GM18867 (cell line): ENCODE results near the gene MYOCD.

Source experiments
- ATAC-seq: cut with Tn5 transposase; IDR thresholded peaks from one replicate; pipeline ENCODE4 v1.9.1; 2021; ENCODE audit warnings: mild to moderate bottlenecking, moderate library complexity; ENCODE audit not compliant: unreplicated experiment

MYOCD gene

DNA sequence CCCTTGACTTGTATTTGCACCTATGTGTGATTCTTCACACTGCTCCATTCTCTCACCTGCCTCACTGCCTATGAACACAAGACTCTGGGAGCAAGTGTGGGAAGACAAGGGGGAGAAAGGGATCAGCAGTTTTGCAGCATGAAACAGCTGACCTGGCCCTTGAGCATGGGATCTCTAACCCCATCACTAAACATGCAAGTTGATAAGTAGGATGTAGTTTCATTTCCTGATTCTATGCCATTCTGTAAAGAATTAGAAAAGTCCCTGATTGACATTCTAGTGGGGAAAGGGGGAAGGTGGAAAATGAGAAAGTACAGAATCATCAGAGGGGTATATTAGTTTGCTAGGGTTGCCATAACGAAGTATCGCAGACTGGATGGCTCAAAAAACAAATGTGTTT, 25.3 kb upstream of the MYOCD start:
- ATAC-seq: no peak

DNA sequence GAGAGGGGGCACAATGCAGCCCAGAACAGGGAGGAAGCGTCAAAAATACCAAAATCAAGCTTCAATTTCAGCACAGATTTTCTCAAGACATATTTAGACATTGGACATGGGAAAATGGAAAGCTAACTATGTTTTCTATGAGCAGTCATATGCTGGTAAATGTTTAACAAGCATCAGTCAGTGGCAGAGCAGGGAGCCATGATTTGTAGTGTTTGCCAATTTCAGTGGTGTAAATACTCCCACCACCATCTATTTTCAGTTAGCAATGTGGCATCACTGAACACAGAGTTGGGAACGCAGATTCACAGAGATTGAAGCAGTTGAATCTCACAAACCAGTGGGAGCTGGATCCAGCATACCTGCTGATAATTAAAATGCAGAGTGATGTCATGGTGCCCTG, 24.6 kb upstream of the MYOCD start:
- ATAC-seq: no peak

DNA sequence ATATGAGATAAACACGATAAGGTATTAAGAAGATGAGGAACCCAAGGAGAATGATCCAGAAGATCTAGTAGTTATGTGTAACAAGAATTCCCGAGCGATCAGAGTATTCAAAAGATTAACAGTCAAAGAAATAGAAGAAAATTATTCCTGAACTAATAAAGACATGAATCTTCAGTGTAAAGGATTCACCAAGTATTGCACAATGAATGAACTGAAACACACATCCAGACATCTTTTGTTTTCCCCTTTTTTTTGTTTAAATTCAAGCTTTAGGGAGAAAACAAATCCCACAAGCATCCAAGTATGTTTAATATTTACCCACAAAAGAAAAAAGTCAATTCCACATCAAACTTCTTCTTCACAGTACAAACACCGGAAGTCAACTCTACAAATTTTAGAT, 23.7 kb upstream of the MYOCD start:
- no peak for ATAC-seq

DNA sequence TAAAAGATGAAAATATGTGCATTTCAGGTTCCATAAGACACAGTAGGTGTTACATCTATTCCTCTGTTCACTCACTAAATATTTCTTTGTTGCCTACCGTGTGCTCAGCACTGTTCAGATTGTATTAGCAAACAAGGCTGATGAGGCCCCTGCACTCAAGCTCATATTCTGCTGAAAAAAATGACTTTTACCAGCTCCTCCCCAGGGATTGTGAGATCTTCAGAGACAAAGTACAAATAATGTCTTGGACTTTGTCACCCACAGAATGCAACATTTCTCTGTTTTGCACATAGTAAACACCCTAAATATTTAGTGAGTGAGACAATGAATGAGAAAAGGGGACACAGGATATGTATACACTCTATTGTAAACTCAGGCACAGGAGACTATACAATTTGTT, 21.9 kb upstream of the MYOCD start:
- no peak for ATAC-seq

DNA sequence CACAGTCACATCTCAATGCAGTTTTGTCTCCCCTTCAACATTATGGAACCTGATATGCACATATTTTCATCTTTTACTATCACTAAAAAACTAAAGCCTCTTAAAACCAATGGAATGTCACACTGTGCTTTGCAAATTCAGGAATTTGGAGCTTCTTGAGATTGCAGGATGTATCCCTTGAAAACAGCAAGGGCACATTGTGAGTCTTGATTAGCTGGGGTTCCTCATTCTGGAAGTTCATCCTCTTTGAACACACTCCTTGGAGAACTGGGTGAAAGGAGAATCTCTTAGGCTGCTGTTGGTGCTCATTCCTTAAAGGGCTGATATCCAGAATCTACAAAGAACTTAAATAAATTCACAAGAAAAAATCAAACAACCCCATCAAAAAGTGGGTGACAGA, 21.1 kb upstream of the MYOCD start:
- ATAC-seq: no peak

DNA sequence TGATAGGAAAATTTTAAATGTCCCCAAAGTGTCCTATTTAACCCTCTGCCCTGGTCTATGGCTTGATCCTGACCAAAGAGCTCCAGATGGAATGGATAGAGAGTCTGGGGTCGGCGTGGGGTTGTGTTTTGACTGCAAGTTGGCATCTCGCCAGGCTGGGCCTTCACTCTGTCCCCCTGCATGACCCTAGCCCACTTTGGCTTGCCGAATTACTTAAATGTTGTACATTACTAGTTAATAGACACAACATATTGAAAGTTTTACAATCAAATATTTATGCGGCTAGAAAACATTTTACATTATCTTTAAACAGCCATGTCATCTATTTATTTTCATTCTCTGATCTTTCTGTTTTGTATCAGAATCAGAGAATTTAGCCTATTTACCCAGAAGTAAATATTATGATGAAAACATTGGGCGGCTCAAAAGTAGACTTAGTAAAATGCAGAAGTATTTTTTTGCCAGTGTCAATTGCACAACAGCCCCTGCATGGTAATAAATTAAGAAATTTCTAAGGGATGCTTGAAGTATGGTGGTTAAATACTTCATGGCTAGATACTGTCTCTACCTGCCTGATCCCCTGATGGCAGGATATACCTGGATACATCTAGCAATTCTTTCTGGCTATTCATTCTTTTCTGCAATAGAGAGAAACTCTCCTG, 18.8 kb upstream of the MYOCD start:
- no peak for ATAC-seq

DNA sequence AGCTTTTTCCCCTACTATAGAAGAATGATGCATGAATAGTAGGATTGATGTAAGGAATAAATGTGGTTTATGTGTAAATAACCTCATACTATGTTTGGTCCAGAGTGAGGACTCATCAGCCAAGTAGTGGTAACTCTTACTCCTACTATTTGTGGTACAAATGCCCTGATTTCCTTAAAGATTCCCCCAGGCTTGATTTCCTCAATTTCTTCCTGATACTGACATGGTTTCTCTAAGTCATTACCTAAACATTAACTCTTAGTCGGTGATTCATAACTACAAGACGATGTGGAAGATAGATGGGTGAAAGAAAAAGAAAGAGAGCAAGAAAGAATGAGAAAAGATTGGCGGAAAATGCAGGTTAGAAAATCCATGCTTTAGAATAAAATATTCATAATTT, 17.2 kb upstream of the MYOCD start:
- no peak for ATAC-seq

DNA sequence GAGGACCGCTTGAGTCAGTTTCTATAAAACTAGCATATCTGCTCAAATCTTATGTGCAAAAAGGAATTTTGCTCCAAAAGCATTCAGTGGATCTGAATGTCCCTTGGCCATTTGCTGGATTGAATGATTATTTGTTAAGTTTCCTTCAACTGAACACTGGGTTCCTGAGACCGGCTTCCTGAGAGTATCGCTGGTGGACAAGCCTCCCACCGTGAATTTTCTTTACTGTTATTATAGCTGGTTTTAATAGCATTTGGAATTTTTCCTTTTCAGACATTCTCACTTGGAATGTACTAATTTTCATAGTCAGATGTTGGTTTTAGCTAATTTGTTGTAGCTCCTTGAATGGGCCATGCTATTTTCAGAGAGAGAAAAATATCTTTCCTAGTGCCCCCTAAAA, 9.8 kb upstream of the MYOCD start:
- no peak for ATAC-seq

DNA sequence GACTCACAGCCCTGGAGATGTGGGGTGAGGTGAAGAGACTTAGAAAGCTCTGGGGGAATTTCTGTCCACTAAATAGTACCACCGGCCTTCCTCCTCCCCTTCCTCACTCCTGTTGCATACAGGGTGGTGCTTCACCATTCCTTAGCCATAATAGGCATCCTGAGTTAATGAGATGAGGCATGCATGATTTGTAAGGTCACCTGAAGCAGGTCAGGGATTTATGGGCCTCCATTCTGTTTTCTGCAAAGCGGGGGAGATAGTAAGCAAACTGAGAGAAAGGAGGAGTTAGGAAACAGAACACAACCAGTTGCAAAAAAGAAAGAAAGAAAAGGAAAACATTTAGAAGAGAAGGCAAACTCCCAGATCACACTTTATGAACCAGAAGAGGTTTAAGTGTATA, 9.3 kb upstream of the MYOCD start:
- ATAC-seq: no peak

DNA sequence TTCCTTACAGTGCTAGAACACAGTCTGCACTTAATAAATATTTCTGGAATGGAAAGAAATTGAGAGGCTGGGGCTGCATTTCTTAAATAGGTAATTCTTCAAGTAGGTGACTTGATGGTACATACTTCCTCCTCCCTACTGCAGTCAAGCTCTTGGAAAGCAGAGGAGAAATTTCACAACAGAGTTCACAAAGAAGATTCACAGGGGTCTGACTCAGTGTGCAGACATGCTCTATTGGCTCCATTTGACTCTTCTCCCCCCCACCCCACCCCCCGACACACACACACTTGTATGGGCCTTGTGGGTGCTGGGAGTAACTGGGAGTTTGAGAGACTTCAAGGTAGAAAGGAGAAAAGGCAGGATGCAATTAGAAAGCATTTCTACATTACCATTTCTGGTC, 6.2 kb upstream of the MYOCD start:
- no peak for ATAC-seq

DNA sequence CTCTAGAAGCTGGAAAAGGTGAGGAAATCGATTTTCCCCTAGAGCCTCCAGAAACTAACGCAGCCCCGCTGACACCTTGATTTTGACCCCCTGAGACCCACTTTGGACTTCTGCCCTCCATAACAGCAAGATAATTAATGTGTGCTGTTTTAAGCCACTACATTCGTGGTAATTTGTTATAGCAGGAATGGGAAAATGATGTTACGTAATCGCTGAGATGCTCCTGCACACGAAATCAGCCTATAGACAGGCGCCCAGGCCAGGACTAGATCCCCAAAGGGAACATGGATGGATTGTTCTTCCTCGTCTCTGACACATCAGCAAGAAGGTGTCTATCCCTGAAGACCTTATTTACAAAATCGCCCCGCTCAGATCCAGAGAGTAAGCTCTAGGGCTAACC, 1.4 kb upstream of the MYOCD start:
- ATAC-seq: no peak

DNA sequence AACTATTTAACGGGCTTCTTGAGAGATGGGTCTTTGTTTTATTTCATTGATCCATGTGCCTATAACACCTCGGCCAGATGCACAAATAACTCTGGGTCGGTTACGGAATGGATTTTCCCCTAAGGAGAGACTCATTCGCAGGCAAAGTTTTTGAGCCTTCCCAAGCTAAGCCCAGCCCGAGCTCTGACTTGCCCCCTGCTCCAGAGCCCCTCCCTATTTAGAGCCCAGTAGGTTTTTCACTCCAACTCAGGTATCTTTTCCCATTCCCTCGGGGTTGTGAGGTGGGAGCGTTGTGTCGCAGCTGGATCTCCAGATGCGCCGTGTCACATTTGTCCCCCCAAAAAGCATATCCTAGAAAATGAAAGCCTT, 812 bp upstream of the MYOCD start:
- ATAC-seq: no peak

DNA sequence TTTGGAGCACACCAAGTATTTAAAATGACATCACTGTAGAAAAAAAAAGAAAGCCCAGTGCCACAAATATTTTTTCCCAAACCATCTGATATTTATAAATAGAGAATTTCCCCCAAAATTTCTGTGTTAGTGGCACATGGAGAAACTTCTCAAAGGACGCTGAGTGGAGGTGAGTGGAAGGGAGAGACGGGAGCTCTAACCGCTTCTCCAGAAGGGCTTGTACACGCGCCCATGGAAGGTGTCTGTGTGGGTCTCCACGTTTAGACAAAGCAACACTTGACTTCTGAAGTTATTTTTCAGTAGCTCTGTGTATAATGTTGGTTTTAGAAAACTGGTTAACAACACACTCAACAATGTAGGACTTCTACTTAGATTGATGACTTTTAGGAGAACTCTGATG, 1.0 kb downstream of the MYOCD start:
- ATAC-seq: no peak

DNA sequence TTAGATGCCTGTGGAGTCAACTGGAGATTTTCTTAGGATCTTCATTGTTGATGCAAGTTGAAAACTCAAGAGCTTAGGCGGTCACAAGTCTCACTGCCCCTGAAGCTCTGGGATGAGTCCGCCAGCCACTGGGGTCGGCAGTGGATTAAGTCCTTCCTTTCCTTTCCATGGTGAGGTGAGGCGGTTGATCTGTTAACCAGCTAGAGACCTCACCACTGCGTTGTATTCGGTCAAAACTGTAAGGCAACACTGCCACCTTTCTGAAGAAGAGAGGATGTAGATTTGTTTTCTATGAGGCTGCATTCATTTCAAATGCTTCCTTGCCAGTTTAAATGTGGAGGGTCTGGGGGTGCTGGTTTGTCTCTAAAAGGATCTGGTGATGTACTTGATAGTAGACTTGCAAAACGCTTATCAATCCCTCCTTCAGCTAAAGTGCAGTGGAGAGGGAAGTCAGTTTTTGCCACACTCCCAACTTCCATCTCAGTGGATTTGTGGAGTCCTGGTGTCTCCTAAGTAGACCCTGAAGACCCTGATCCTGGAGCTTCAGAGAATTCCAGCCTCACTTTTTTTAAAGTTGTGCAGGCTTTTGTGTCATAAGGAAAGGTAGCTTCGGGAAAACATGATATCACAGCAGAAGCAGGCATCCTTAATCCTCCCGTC, 1.7 kb downstream of the MYOCD start:
- no peak for ATAC-seq

DNA sequence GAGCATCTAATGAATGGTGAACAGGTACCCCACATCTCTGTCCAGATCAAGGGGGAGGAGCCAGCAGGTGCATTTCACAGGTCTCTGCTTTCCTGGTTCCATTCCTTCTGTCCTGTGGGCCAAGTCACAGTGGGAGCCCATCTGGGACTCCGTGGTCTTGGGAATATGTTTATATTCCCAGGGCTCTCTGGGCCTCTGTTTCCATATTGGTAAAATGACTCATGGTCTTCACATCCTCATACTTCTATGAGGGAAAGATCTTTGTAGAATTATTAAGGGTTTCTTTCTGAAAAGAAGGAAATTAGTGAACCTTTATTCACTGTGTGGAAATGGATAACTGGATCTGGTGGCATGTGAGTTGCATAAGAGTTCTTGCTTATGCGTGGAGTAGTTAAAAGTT, 6.2 kb downstream of the MYOCD start:
- no peak for ATAC-seq

DNA sequence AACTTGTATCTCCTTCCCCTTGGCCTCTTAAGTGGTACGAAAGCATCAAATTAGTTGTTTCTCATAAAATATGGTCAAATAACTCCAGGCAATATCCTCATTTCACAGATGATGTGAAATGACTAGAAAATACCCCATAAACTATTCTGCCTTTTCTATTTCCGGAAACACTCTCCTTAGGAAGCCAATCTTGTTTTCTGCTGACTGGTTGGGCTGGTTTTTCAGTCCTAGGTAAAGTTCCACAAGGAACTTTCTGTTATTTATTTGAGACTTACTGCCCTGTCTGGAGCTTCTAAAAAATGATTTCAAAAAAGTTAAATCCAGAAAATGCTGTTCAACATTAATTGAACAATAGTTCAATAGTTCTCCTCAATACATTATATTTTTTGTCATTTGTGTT, 7.3 kb downstream of the MYOCD start:
- ATAC-seq: no peak

DNA sequence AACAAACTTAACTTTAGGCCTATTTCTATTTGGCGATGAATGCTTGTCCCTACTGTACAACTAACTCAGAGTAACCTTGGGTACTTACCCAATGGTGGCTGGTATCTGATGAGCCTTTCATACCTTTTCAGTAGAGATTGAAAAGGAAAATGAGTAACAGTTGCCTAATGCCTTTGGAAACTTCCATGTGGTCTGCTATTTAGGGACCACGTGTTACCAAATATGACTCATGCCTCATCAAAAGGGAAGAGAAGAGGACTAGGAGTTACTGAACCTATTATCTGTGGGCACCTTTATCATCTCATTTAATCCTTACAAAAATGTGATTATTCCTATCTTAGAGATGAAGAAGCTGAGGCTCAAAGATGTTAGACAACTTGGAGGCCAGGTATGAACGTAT, 8.1 kb downstream of the MYOCD start:
- ATAC-seq: no peak

DNA sequence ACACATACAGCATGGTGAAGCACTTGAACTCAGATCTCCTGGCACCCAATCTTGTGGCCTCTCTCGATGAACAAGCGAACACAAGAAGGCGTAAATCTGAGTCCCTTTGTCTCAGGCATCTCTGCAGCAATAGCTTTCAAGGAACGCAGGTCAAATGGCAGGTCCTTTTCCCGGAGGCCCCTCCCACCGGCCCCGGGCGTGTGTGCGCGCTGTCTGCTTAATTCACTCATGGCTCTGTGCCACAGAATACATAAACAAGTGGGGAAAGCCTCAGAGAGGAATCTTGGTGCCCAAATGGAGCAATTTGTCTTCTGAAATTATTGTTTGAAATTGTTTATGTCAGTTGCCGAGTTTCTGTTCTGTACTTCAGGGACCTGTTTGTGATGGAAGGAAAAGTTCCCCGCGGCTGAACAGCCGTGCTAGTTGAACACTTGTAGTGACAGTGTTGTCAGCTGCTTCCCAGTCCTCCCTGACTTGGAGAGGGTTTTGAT, 14.8 kb downstream of the MYOCD start:
- ATAC-seq: no peak

DNA sequence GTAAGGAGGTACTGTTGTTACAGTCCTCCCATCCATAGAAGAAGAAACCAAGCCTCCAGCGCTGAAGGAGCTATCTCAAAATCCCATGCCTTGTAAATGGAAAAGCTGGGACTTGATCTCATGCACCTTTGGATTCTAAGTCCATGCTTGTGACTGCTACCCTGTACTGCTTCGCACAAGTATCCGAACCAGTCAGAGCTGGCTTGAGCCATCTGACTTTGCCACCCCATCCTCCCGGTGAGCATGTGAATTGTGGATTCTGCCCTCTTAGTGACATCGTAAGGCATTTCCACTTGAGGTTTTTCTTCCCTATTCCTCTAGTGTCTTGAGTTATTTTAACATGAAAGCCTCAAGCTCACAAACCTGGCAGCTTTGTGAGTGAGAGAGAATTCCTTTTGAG, 15.3 kb downstream of the MYOCD start:
- no peak for ATAC-seq

DNA sequence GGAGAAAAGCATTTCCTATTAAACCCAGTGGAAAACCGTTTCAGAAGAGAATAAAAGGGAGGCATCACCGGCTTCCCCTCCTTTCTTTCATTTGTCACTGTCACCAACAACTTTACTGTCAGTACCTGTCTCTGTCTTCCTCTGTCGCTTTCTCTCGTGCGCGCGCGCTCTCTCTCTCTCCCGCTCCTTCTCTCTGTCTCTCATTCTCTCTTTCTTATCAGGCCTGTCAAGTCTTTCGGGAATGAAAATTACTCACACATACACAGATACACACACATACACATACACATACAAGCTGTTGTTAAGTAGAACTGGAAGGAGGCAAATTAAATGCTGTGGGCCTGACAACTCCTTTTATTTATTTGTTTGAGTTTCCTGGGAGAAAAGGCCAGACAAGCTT, 17.6 kb downstream of the MYOCD start:
- no peak for ATAC-seq

DNA sequence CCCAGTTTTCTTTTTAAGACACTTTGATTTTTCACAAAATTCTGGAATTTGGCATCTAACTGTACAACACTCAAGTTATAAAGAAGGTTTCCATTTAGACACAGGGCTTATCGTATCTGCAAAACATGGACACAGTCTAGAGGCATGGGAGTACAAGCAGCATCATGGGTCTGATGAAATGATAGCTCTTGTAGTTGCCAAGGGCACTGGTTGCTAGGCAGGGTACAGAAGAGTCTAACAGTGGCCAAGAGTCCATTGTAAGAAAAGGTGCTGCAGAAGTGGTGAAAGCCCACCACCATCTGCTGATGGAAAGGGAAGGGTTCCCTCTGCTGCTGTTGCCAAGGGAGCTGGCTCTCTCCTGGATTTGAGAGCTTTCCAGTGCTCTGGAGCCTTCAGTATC, 20.8 kb downstream of the MYOCD start:
- no peak for ATAC-seq

DNA sequence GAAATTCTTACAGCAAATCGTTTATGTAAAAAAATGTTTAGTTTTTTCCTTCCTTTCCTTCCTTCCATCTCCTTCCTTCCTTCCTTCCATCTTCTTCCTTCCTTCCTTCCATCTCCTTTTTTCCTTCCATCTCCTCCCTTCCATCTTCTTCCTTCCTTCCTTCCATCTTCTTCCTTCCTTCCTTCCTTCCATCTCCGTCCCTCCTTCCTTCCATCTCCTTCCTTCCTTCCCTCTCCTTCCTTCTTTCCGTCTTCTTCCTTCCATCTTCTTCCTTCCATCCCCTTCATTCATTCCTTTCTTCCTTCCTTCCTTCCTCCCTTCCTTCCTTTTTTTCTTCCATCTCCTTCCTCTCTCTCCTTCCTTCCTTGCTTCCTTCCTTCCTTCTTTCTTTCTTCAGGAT, 22.7 kb downstream of the MYOCD start:
- ATAC-seq: no peak

DNA sequence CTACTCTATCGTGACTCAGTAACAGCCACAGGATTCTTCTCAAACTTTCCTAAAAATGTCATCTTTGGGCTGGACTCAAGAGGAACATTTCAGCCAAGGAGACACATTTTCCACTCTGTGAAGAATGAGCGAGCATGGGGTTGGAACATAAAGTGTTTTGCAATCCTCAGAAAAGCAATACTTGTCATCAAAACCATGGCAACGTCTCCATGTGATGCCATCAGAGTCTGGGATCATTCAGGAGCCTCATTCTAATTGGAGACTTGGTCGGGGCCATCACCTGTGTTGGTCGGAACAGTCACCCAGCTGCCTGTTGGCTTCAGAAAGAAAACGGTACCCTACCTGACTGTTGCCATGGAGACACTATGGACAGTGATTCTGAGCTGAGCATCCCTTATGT, 25.5 kb downstream of the MYOCD start:
- no peak for ATAC-seq
